Keratinocyte (primary cell): Measurements from ENCODE around the gene CIDEB.

Experiments used
- EZH2 ChIP-seq: IDR thresholded peaks from one replicate; pipeline ENCODE4 v1.6.1; 2012; ENCODE audit warnings: inconsistent platforms, mild to moderate bottlenecking, low read length, moderate library complexity
- TF ChIP-seq, protein P1 (sequence below), 3 experiments: IDR thresholded peaks in 1 of 3; conservative IDR thresholded peaks in 1 of 3; optimal IDR thresholded peaks in 1 of 3; 2 replicates in 2 of 3; 3 replicates in 1 of 3; pipeline versions ENCODE3 to v1.5.1; 2011; ENCODE audit warnings: low read length in 3 of 3, mild to moderate bottlenecking in 3 of 3, moderate library complexity in 2 of 3, control low read depth in 1 of 3, inconsistent platforms in 1 of 3; ENCODE audit not compliant: insufficient read depth in 2 of 3; ENCODE audit errors: extremely low read depth in 1 of 3

DNA sequence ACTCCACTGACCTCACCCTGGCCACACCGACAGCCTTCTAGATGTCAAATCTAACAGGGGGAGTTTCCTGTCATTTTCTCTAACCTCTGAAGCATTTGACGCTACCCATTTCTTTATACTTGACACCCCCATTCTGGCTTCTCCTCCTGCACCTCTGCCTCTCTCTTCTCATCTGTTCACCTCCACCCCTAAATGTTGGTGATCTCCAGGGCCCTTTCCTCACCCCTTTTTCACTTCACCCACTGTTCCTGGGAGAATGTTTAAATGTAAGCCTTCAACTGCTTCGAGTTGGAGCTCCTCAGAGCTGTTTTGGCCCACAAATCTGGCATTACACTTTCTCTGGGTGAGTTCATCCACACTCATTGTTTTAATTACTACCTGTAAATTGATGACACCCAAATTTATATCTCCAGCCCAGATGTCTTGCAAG lies 35.9 kb downstream of the CIDEB start:
- TF ChIP-seq, protein P1, sequence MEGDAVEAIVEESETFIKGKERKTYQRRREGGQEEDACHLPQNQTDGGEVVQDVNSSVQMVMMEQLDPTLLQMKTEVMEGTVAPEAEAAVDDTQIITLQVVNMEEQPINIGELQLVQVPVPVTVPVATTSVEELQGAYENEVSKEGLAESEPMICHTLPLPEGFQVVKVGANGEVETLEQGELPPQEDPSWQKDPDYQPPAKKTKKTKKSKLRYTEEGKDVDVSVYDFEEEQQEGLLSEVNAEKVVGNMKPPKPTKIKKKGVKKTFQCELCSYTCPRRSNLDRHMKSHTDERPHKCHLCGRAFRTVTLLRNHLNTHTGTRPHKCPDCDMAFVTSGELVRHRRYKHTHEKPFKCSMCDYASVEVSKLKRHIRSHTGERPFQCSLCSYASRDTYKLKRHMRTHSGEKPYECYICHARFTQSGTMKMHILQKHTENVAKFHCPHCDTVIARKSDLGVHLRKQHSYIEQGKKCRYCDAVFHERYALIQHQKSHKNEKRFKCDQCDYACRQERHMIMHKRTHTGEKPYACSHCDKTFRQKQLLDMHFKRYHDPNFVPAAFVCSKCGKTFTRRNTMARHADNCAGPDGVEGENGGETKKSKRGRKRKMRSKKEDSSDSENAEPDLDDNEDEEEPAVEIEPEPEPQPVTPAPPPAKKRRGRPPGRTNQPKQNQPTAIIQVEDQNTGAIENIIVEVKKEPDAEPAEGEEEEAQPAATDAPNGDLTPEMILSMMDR (optimal IDR thresholded peaks at IDR 0.05 in 1 of 3, IDR thresholded peaks at IDR 0.05 in 1 of 3, conservative IDR thresholded peaks at IDR 0.05 in 1 of 3; ENCODE audit: extremely low read depth in 1 of 3, insufficient read depth in 2 of 3, low read length in 3 of 3), result no peak
- TF ChIP-seq EZH2, result no peak
